ENCODE measurements around the gene CIPC.

Gene CIPC

DNA sequence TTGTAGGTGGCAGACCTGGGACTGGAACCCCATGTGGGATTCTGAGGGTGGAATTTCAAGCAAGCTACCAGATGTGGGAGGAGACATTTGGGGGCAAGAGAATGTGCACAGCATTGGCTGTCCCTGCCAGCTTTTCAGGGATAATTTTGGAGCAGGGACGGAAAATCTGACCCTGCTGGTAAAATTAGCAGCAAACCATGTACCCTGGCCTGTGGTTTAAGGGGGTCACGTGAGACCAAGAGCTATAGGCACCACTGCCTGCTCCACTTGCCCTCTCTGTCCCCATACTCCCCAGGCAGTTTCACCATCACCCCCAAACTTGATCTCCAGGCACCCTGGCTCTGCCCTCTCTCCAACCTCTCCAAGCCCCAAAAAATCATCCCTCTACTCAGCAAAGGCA is 57.0 kb downstream of the CIPC start:
- DNase-seq, result no peak

DNA sequence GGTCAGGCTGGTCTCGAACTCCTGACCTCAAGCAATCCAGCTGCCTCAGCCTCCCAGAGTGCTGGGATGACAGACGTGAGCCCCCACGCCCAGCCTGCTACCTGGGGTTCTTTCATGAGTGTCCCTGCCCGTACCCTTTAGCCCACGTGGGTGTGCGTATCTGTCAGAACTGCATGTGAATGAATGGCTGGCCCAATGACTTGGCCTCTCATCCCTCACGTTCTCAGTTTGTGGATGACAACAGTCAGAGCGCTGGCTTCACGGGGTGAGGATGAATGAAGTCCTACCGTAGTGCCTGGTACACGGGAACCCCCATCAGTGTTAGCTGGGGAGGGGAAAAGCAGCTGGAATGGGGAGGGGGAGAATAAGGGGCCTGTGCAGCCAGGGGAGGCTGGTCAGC is 59.7 kb downstream of the CIPC start:
- DNase-seq, result no peak

DNA sequence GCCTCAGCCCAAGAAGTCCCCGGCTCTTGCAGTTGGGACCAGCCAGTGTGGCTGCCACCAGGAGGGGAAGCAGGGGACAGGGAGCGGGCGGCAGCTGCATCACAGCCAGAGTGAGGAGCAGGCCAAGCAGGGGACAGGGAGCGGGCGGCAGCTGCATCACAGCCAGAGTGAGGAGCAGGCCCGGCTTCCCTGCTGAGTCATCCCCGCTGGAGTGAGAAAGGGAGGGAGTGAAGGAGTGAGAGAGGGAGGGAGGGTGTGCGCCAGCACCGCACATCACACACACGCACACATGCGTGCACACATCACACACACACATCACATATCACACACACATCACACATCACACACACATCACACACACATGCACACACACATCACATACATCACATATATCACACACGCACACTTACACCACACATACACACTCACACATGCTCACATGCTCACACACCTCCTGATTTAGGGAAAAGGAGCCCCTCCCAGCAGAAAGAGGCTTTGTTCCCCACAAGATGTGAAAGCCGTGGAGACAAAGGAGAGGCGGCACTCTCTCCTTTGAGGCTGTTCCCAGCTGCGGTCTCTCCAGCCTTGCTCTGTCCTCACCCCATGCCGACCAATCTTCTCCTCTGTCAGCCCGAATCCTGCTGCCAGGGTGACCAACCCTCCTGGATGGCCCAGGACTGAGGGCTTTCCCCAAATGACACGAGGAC is 60.3 kb downstream of the CIPC start:
- DNase-seq, result peak; percentile 60

DNA sequence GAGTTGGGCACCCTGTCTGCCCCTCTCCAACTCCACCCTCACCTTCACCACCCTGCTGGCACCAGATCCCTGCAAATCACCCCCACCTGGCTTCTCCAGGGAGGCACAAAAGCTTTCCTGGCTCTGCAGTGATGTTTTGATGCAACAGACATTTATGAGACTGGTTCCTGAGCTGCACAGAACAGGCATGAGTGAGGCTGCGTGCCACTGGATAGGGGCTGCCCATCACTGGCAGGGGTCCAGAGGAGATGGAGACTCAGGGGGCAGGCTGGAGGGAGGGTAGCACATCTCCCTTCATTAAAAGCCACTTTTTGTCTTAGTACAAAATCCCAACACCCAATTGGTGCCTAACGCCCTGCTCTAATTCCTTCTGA is 60.8 kb downstream of the CIPC start:
- DNase-seq, result no peak

DNA sequence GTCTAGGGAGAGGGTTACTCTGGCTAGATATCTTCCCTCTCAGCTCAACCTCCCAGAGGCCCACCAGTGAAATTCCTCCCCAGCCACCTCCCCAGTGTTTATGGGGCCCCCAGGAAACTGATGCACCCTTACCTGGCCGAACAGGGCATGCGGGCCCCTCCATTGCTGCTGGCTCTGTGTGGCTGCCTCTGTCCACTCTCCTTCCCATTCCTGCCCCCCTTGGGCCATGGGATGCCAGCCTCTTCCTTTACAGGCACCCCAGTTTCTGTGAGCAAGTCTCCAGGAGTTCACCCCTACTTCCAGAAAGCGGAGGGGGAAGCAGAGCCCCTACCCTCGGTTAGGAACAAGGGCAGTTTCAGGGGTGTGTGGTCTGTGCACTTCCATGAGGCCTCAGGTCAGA is 63.0 kb downstream of the CIPC start:
- no peak for DNase-seq

Data from HCEC 1CT (cell line).